ENCODE data around the gene CELF2.
"Not testable (repeated sequence)": the region's sequence is repeated elsewhere in the genome, so short reads cannot be mapped to it uniquely, and the experiment has no call there.

Gene CELF2

GRCh38 chr10:11347580-11347979, 329.9 kb downstream of the CELF2 start:
- H3K4me1 ChIP-seq (ENCODE audit: control insufficient read depth, insufficient read depth, low read length); H3K27ac ChIP-seq (ENCODE audit: extremely low read depth, low read depth, low read length); H3K9me3 ChIP-seq (ENCODE audit: control insufficient read depth, insufficient read depth, low read depth, low read length); H3K4me3 ChIP-seq (ENCODE audit: low read depth, low read length); POLR2A ChIA-PET; H3K36me3 ChIP-seq (ENCODE audit: control insufficient read depth in 2 of 2, insufficient read depth in 1 of 2, low read length in 2 of 2); CTCF ChIA-PET: not testable (repeated sequence)
- peak; percentile 15 for TF ChIP-seq SETDB1 (IDR thresholded peaks at IDR 0.05; ENCODE audit: insufficient read length, low read length)

GRCh38 chr10:11351801-11352200, 334.1 kb downstream of the CELF2 start:
- Histone ChIP-seq H3K4me3 (ENCODE audit: low read depth, low read length) (no peak overlapping the region), H3K36me3 (ENCODE audit: control insufficient read depth in 2 of 2, insufficient read depth in 1 of 2, low read length in 2 of 2) (no peaks in the 10 kb centered on the region), H3K9me3 (ENCODE audit: control insufficient read depth, insufficient read depth, low read depth, low read length) (no peaks in the 10 kb centered on the region), H3K27ac (ENCODE audit: extremely low read depth, low read depth, low read length) (no peak overlapping the region), H3K4me1 (ENCODE audit: control insufficient read depth, insufficient read depth, low read length) (no peaks in the 10 kb centered on the region)
- TF ChIP-seq ATF2 (tag by site-specific recombination; IDR thresholded peaks at IDR 0.05; ENCODE audit: low read depth) (no peak), ZNF433 (tag by site-specific recombination; IDR thresholded peaks at IDR 0.05; ENCODE audit: low read depth) (no peak), ZNF777 (tag by site-specific recombination; IDR thresholded peaks at IDR 0.05; ENCODE audit: borderline replicate concordance) (no peak), ZNF138 (tag by site-specific recombination; IDR thresholded peaks at IDR 0.05; ENCODE audit: borderline replicate concordance) (no peak), ZNF394 (tag by site-specific recombination; IDR thresholded peaks at IDR 0.05; ENCODE audit: borderline replicate concordance) (no peak), MEIS1 (CRISPR knock-in tag; IDR thresholded peaks at IDR 0.05; ENCODE audit: borderline replicate concordance) (no peak), TCF7L2 (IDR thresholded peaks at IDR 0.05; ENCODE audit: borderline replicate concordance, low read depth, low read length) (no peak), ZNF311 (tag by site-specific recombination; IDR thresholded peaks at IDR 0.05; ENCODE audit: borderline replicate concordance) (no peak), ZNF24 (tag by site-specific recombination; IDR thresholded peaks at IDR 0.05) (no peak), ZNF670 (tag by site-specific recombination; IDR thresholded peaks at IDR 0.05; ENCODE audit: low read depth) (no peak), ZXDB (tag by site-specific recombination; IDR thresholded peaks at IDR 0.05) (no peak), ZNF26 (tag by site-specific recombination; IDR thresholded peaks at IDR 0.05) (no peak)
- ChIA-PET POLR2A (no interaction called here), CTCF (no interaction called here)

- POLR2A ChIA-PET, result no interaction called here
- H3K27ac ChIP-seq (ENCODE audit: extremely low read depth, low read depth, low read length), result no peak overlapping the region
- no peaks in the 10 kb centered on the region for H3K9me3 ChIP-seq (ENCODE audit: control insufficient read depth, insufficient read depth, low read depth, low read length)
- CTCF ChIA-PET, result no interaction called here
- no peaks in the 10 kb centered on the region for H3K4me1 ChIP-seq (ENCODE audit: control insufficient read depth, insufficient read depth, low read length)
- H3K4me3 ChIP-seq (ENCODE audit: low read depth, low read length), result no peak overlapping the region
- no peak for TF ChIP-seq SCRT2 (tag by site-specific recombination; IDR thresholded peaks at IDR 0.05)
- TF ChIP-seq ZNF518A (tag by site-specific recombination; conservative IDR thresholded peaks at IDR 0.05; ENCODE audit: low read depth), result peak; percentile 34; the same call in 1 of the 2 replicates
- no peaks in the 10 kb centered on the region for H3K36me3 ChIP-seq (ENCODE audit: control insufficient read depth in 2 of 2, insufficient read depth in 1 of 2, low read length in 2 of 2)
Observed at GRCh38 chr10:11353006-11353896, 335.6 kb downstream of the CELF2 start.
